Measurements from ENCODE around the gene URI1.

- TF ChIP-seq CTCF (IDR thresholded peaks at IDR 0.05) (no peak), POLR2AphosphoS5 (IDR thresholded peaks at IDR 0.05) (no peak)
Measured at GRCh38 chr19:30059741-30060457, 117.9 kb downstream of the URI1 start.
